Measurements from ENCODE around the gene IL17RB.

Gene IL17RB

GRCh38 chr3:53892286-53892637 lies 45.9 kb downstream of the IL17RB start:
- peak overlapping the region; percentile 40 for H3K4me3 ChIP-seq (ENCODE audit: low read depth, low read length)
- TF ChIP-seq CTCF (IDR thresholded peaks at IDR 0.05; ENCODE audit: borderline replicate concordance, insufficient read depth, low read depth, low read length) = no peak

GRCh38 chr3:53899750-53900149 lies 53.4 kb downstream of the IL17RB start:
- TF ChIP-seq CTCF (IDR thresholded peaks at IDR 0.05; ENCODE audit: borderline replicate concordance, insufficient read depth, low read depth, low read length) = no peak
- H3K4me3 ChIP-seq (ENCODE audit: low read depth, low read length) = no peak overlapping the region

GRCh38 chr3:53900666-53901331 lies 54.4 kb downstream of the IL17RB start:
- H3K4me3 ChIP-seq (ENCODE audit: low read depth, low read length) = no peak overlapping the region
- no peak for TF ChIP-seq CTCF (IDR thresholded peaks at IDR 0.05; ENCODE audit: borderline replicate concordance, insufficient read depth, low read depth, low read length)

- no peak overlapping the region for H3K4me3 ChIP-seq (ENCODE audit: low read depth, low read length)
- TF ChIP-seq CTCF (IDR thresholded peaks at IDR 0.05; ENCODE audit: borderline replicate concordance, insufficient read depth, low read depth, low read length) = no peak
These were observed 55.7 kb downstream of the IL17RB start for GRCh38 chr3:53902067-53902466.

- no peak overlapping the region for H3K4me3 ChIP-seq (ENCODE audit: low read depth, low read length)
- no peak for TF ChIP-seq CTCF (IDR thresholded peaks at IDR 0.05; ENCODE audit: borderline replicate concordance, insufficient read depth, low read depth, low read length)
These were observed 56.3 kb downstream of the IL17RB start for GRCh38 chr3:53902711-53903110.

- no peak overlapping the region for H3K4me3 ChIP-seq (ENCODE audit: low read depth, low read length)
- TF ChIP-seq CTCF (IDR thresholded peaks at IDR 0.05; ENCODE audit: borderline replicate concordance, insufficient read depth, low read depth, low read length) = no peak
These were observed 67.0 kb downstream of the IL17RB start for GRCh38 chr3:53913401-53913800.

Data from GM12875 (cell line).